ENCODE measurements around the gene MYH7B. TPM values are rescaled to one million over a fixed set of nuclear protein-coding genes. Genes with fewer than 3 reads are reported as not detected.

MYH7B gene
- total RNA-seq, 1 experiment from 2014 or later: 0.52 TPM

- no peak for DNase-seq
- CTCF ChIA-PET: interaction anchor here (0.5 kb wide), 1 partner anchor 620 kb away, joined by 3 read pairs; no protein-coding TSS in a partner anchor
- intact Hi-C loops (cut with micrococcal nuclease; ENCODE audit: unreplicated experiment): no loop called here
- H3K4me1 Mint-ChIP-seq (ENCODE audit: low read depth, unreplicated experiment): no peaks in the 10 kb centered on the region
- no peak overlapping the region for H3K27ac Mint-ChIP-seq (ENCODE audit: unreplicated experiment)
- no peak for TF ChIP-seq CTCF (IDR thresholded peaks at IDR 0.05; ENCODE audit: unreplicated experiment)
- no TSS peak for BruUV-seq (replicated peaks)
- no peaks in the 10 kb centered on the region for H3K27me3 Mint-ChIP-seq (ENCODE audit: unreplicated experiment)
- peaks cover 68% of the 10 kb centered on the region for H3K36me3 Mint-ChIP-seq (ENCODE audit: insufficient read depth, unreplicated experiment)
- H3K9me3 Mint-ChIP-seq (ENCODE audit: low read depth, unreplicated experiment): no peaks in the 10 kb centered on the region
- H3K4me3 Mint-ChIP-seq (ENCODE audit: low read depth, unreplicated experiment): no peak overlapping the region
These were observed 43.4 kb downstream of the MYH7B start for GRCh38 chr20:34999021-34999451.

- Mint-ChIP-seq H3K27me3 (ENCODE audit: unreplicated experiment) (no peaks in the 10 kb centered on the region), H3K36me3 (ENCODE audit: insufficient read depth, unreplicated experiment) (peaks cover 75% of the 10 kb centered on the region), H3K27ac (ENCODE audit: unreplicated experiment) (no peak overlapping the region), H3K4me1 (ENCODE audit: low read depth, unreplicated experiment) (no peaks in the 10 kb centered on the region), H3K9me3 (ENCODE audit: low read depth, unreplicated experiment) (no peaks in the 10 kb centered on the region), H3K4me3 (ENCODE audit: low read depth, unreplicated experiment) (no peak overlapping the region)
- intact Hi-C loops (cut with micrococcal nuclease; ENCODE audit: unreplicated experiment): no loop called here
- TF ChIP-seq CTCF (IDR thresholded peaks at IDR 0.05; ENCODE audit: unreplicated experiment): no peak
- CTCF ChIA-PET: no interaction called here
- BruUV-seq (replicated peaks): no TSS peak
- no peak for DNase-seq
These were observed 44.1 kb downstream of the MYH7B start for GRCh38 chr20:34999782-35000181.

- no peaks in the 10 kb centered on the region for H3K4me1 Mint-ChIP-seq (ENCODE audit: low read depth, unreplicated experiment)
- BruUV-seq (replicated peaks): no TSS peak
- no peak for DNase-seq
- H3K4me3 Mint-ChIP-seq (ENCODE audit: low read depth, unreplicated experiment): no peak overlapping the region
- intact Hi-C loops (cut with micrococcal nuclease; ENCODE audit: unreplicated experiment): no loop called here
- peaks cover 82% of the 10 kb centered on the region for H3K36me3 Mint-ChIP-seq (ENCODE audit: insufficient read depth, unreplicated experiment)
- no peaks in the 10 kb centered on the region for H3K9me3 Mint-ChIP-seq (ENCODE audit: low read depth, unreplicated experiment)
- CTCF ChIA-PET: interaction anchor here (0.6 kb wide), 2 partner anchors 15 to 449 kb away, joined by 3 to 4 read pairs; no protein-coding TSS in a partner anchor
- H3K27me3 Mint-ChIP-seq (ENCODE audit: unreplicated experiment): no peaks in the 10 kb centered on the region
- TF ChIP-seq CTCF (IDR thresholded peaks at IDR 0.05; ENCODE audit: unreplicated experiment): no peak
- H3K27ac Mint-ChIP-seq (ENCODE audit: unreplicated experiment): no peak overlapping the region
These were observed 44.7 kb downstream of the MYH7B start for GRCh38 chr20:35000311-35000921.

GRCh38 chr20:35000922-35001595 is 45.4 kb downstream of the MYH7B start:
- Mint-ChIP-seq H3K36me3 (ENCODE audit: insufficient read depth, unreplicated experiment) (peaks cover 87% of the 10 kb centered on the region), H3K27me3 (ENCODE audit: unreplicated experiment) (no peaks in the 10 kb centered on the region), H3K27ac (ENCODE audit: unreplicated experiment) (no peak overlapping the region), H3K4me1 (ENCODE audit: low read depth, unreplicated experiment) (no peaks in the 10 kb centered on the region), H3K4me3 (ENCODE audit: low read depth, unreplicated experiment) (no peak overlapping the region), H3K9me3 (ENCODE audit: low read depth, unreplicated experiment) (no peaks in the 10 kb centered on the region)
- TF ChIP-seq CTCF (IDR thresholded peaks at IDR 0.05; ENCODE audit: unreplicated experiment): no peak
- intact Hi-C loops (cut with micrococcal nuclease; ENCODE audit: unreplicated experiment): no loop called here
- no TSS peak for BruUV-seq (replicated peaks)
- no peak for DNase-seq
- CTCF ChIA-PET: interaction anchor here (0.6 to 1.4 kb wide), 4 partner anchors 16 to 450 kb away, joined by 3 to 5 read pairs (median 4); no protein-coding TSS in a partner anchor
